SK-N-SH (cell line): ENCODE results near the gene AACS. TPM values are rescaled to one million over a fixed set of nuclear protein-coding genes. Genes with fewer than 3 reads are reported as not detected.

Experiments used
- CTCF ChIA-PET: fragments of 300-600, 350-600 bp; formaldehyde crosslinking; extraction: SDS; loops from one replicate; lab custom pipeline; 2021; lab: Yijun Ruan, JAX
- POLR2A ChIA-PET: fragments of 350-600 bp; sonication (Branson Sonifier 250); formaldehyde crosslinking; extraction: SDS; loops from one replicate; lab custom pipeline; 2020; ENCODE audit warnings: antibody characterized with exemption, inconsistent platforms; lab: Yijun Ruan, JAX
- DNase-seq: peaks from one replicate; pipeline ENCODE4 v3.0.0; 2012
- H2AFZ ChIP-seq: fragments of 200-600 bp; sonication (generic); 2 replicates; pipeline ENCODE4 v1.8.1; 2016; ENCODE audit warnings: antibody characterized with exemption, mild to moderate bottlenecking, low read depth
- H3F3A ChIP-seq: fragments of 200-600 bp; sonication (generic); replicated peaks from 2 replicates; pipeline ENCODE3; 2016; ENCODE audit warnings: antibody characterized with exemption, mild to moderate bottlenecking; ENCODE audit not compliant: insufficient read depth
- H3K27ac ChIP-seq, 2 experiments: fragments of 200-500 bp in 1 of 2; fragments of 200-600 bp in 1 of 2; sonication (Bioruptor generic) in 1 of 2; sonication (generic), shearing (Covaris generic) in 1 of 2; 2 replicates each; pipeline versions ENCODE4 v1.5.1 to v1.6.1; 2014 to 2016; ENCODE audit warnings: low read depth in 2 of 2, inconsistent platforms in 1 of 2, low read length in 1 of 2, mild to moderate bottlenecking in 1 of 2, mixed read lengths in 1 of 2
- H3K27me3 ChIP-seq: fragments of 200-600 bp; sonication (generic), shearing (Covaris generic); 2 replicates; pipeline ENCODE4 v1.6.1; 2016; ENCODE audit warnings: mixed run types; ENCODE audit not compliant: insufficient read depth
- H3K36me3 ChIP-seq, 2 experiments: fragments of 200-500 bp in 1 of 2; fragments of 200-600 bp in 1 of 2; sonication (Bioruptor generic) in 1 of 2; sonication (generic) in 1 of 2; replicated peaks in 1 of 2; 2 replicates each; pipeline versions ENCODE3 to v1.5.1; 2014 to 2016; ENCODE audit warnings: low read length in 1 of 2, mild to moderate bottlenecking in 1 of 2; ENCODE audit not compliant: insufficient read depth in 2 of 2, control insufficient read depth in 1 of 2
- H3K4me1 ChIP-seq, 2 experiments: fragments of 200-500 bp in 1 of 2; fragments of 200-600 bp in 1 of 2; sonication (Bioruptor generic) in 1 of 2; sonication (generic), shearing (Covaris generic) in 1 of 2; 2 replicates each; pipeline versions ENCODE4 v1.5.1 to v1.6.1; 2014 to 2016; ENCODE audit warnings: low read depth in 1 of 2, low read length in 1 of 2, mixed run types in 1 of 2; ENCODE audit not compliant: insufficient read depth in 2 of 2, control insufficient read depth in 1 of 2
- H3K4me2 ChIP-seq: fragments of 200-600 bp; sonication (generic), shearing (Covaris generic); 2 replicates; pipeline ENCODE4 v1.6.1; 2017; ENCODE audit warnings: mixed run types
- H3K4me3 ChIP-seq, 2 experiments: fragments of 200-500 bp in 1 of 2; fragments of 200-600 bp in 1 of 2; sonication (Bioruptor generic) in 1 of 2; sonication (generic), shearing (Covaris generic) in 1 of 2; 2 replicates each; pipeline versions ENCODE4 v1.5.1 to v1.8.1; 2014 to 2016; ENCODE audit warnings: low read depth in 2 of 2, inconsistent platforms in 1 of 2, low read length in 1 of 2, mild to moderate bottlenecking in 1 of 2, mixed read lengths in 1 of 2, moderate library complexity in 1 of 2
- H3K79me2 ChIP-seq: fragments of 200-600 bp; sonication (generic); 2 replicates; pipeline ENCODE4 v1.8.1; 2017; ENCODE audit warnings: mild to moderate bottlenecking; ENCODE audit not compliant: insufficient read depth
- H3K9ac ChIP-seq: fragments of 200-600 bp; sonication (generic); 2 replicates; pipeline ENCODE4 v1.6.1; 2017; ENCODE audit warnings: mixed run types
- H3K9me2 ChIP-seq: fragments of 200-600 bp; sonication (generic); 2 replicates; pipeline ENCODE4 v1.6.1; 2017; ENCODE audit warnings: mixed run types
- H3K9me3 ChIP-seq: fragments of 200-600 bp; sonication (generic); 2 replicates; pipeline ENCODE4 v1.6.1; 2017; ENCODE audit warnings: mixed run types, mild to moderate bottlenecking, moderate library complexity
- H4K20me1 ChIP-seq: fragments of 200-600 bp; sonication (generic); 2 replicates; pipeline ENCODE4 v1.6.1; 2017; ENCODE audit warnings: mild to moderate bottlenecking, mixed run types; ENCODE audit not compliant: insufficient read depth
- ELF1 ChIP-seq: IDR thresholded peaks from 2 replicates; pipeline ENCODE4 v1.4.0; 2012
- EP300 ChIP-seq, 2 experiments: IDR thresholded peaks; 2 replicates each; pipeline versions ENCODE4 v1.4.0 to v1.6.1; 2012; ENCODE audit warnings: borderline replicate concordance in 1 of 2, low read depth in 1 of 2, low read length in 1 of 2
- FOXJ3 ChIP-seq: sonication (generic); formaldehyde crosslinking; IDR thresholded peaks from 2 replicates; pipeline ENCODE4 v1.5.1; 2020; ENCODE audit warnings: mild to moderate bottlenecking, missing genetic modification reagents
- JUND ChIP-seq: IDR thresholded peaks from 2 replicates; pipeline ENCODE4 v1.4.0; 2012
- POLR2AphosphoS5 ChIP-seq: IDR thresholded peaks from 2 replicates; pipeline ENCODE4 v1.6.1; 2012; ENCODE audit warnings: low read depth, low read length
- SIN3A ChIP-seq: IDR thresholded peaks from 2 replicates; pipeline ENCODE4 v1.6.1; 2012; ENCODE audit warnings: low read depth, mild to moderate bottlenecking, low read length, moderate library complexity, borderline replicate concordance
- SMC3 ChIP-seq: IDR thresholded peaks from 2 replicates; pipeline ENCODE4 v1.6.1; 2012; ENCODE audit warnings: low read depth, low read length, improper control_type of control experiment
- YY1 ChIP-seq: IDR thresholded peaks from 2 replicates; pipeline ENCODE4 v1.4.0; 2012; ENCODE audit warnings: low read depth, mild to moderate bottlenecking
- WGBS: methylation state at CpG from one replicate; pipeline ENCODE4 v1.1.6; 2017; ENCODE audit warnings: low lambda C conversion rate; 5-methylcytosine and 5-hydroxymethylcytosine counted together
- polyA plus RNA-seq, 3 experiments: library from polyadenylated mRNA; depleted of rRNA; stranded (reverse); fragments of >200 nt; gene quantifications; 2 replicates each; pipeline ENCODE4 v1.2.3, GENCODE V29; 2012
- TF ChIP-seq, protein P1 (sequence below): IDR thresholded peaks from 2 replicates; pipeline ENCODE4 v1.6.1; 2012; ENCODE audit warnings: mild to moderate bottlenecking, low read depth, low read length, moderate library complexity
- TF ChIP-seq, protein P2 (sequence below): IDR thresholded peaks from 2 replicates; pipeline ENCODE4 v1.4.0; 2012; ENCODE audit warnings: low read depth, borderline replicate concordance

Gene AACS
- polyA plus RNA-seq, 1 of the 3 experiments (the other 2 are of a cell fraction) = 17.3 TPM

DNA sequence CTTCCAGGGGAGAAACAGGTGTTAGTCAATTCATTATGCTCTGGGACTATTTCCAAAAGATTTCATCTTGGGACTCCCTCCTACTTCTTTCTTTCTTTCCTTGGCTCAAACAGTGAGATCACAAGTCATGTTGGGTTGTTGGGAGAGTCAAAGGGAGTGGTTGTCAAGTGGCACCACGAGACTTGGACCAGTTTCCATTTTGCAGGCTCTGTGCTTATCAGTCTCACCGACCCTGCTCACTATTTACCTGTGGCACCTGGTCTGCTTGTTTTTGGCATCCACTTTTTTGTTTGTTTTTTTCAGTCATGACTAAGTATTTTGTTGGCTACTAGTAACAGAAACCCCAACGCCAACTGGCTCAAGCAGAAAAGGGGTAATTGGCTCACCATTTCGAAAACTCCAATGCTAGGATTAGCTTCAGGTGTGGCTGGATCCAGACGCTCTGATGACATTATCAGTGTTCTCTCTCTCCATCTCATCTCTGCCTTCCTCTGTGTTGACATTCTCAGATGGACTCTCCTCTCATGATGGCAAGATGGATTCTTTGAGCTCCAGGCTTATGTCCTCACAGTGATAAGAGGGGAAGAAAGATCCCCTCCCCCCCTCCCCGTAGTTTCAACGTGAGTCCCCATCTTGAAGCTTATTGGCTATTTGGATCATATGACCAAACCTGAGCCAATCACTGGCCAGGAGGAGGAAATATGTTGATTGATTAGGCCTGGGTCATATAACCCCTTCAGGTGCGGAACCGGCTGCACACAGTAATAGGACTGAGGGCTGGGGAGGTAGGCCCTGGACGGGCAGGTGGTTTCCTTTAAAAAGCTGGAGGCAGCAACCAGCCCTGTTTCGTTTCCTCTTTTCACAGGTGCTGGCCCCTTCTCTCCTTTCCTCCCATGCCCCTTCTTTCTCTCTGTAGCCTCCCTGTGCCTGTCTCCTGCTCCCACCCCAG is 84.2 kb downstream of the AACS start (continued):
- TF ChIP-seq, protein P1, sequence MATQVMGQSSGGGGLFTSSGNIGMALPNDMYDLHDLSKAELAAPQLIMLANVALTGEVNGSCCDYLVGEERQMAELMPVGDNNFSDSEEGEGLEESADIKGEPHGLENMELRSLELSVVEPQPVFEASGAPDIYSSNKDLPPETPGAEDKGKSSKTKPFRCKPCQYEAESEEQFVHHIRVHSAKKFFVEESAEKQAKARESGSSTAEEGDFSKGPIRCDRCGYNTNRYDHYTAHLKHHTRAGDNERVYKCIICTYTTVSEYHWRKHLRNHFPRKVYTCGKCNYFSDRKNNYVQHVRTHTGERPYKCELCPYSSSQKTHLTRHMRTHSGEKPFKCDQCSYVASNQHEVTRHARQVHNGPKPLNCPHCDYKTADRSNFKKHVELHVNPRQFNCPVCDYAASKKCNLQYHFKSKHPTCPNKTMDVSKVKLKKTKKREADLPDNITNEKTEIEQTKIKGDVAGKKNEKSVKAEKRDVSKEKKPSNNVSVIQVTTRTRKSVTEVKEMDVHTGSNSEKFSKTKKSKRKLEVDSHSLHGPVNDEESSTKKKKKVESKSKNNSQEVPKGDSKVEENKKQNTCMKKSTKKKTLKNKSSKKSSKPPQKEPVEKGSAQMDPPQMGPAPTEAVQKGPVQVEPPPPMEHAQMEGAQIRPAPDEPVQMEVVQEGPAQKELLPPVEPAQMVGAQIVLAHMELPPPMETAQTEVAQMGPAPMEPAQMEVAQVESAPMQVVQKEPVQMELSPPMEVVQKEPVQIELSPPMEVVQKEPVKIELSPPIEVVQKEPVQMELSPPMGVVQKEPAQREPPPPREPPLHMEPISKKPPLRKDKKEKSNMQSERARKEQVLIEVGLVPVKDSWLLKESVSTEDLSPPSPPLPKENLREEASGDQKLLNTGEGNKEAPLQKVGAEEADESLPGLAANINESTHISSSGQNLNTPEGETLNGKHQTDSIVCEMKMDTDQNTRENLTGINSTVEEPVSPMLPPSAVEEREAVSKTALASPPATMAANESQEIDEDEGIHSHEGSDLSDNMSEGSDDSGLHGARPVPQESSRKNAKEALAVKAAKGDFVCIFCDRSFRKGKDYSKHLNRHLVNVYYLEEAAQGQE = no peak
- TF ChIP-seq ELF1 = no peak
- no peak for TF ChIP-seq EP300 (IDR thresholded peaks at IDR 0.05; ENCODE audit: borderline replicate concordance in 1 of 2, low read depth in 1 of 2, low read length in 1 of 2)
- no peak for TF ChIP-seq SMC3

DNA sequence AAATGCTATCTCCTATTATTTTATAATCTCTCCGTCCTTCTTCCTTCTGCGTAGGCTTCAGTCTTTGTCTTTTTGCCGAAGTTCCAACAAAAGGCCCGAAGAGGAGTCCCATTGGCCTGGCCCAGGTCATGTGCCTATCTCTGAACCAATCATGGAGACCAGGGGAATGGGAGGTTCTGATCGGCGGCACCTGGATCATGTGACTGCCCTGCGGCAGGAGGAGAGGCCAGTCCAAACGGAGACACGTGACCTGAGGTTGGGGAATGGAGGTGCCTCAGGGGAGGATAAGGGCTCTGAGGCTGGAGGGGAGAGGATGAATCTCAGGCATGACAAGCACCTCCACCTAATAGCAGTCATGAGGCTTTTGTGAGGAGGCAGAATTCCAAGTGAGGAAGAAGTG is 86.0 kb downstream of the AACS start:
- H3K9ac ChIP-seq = no peak overlapping the region
- no peak overlapping the region for H2AFZ ChIP-seq
- H3K4me1 ChIP-seq = no peaks in the 10 kb centered on the region
- no peak overlapping the region for H3K4me3 ChIP-seq
- DNase-seq = no peak
- H3K27me3 ChIP-seq = no peaks in the 10 kb centered on the region
- no peaks in the 10 kb centered on the region for H3F3A ChIP-seq
- no peaks in the 10 kb centered on the region for H3K36me3 ChIP-seq
- H3K9me3 ChIP-seq = no peaks in the 10 kb centered on the region
- H3K79me2 ChIP-seq = no peaks in the 10 kb centered on the region
- TF ChIP-seq POLR2AphosphoS5 = no peak
- TF ChIP-seq, protein P2, sequence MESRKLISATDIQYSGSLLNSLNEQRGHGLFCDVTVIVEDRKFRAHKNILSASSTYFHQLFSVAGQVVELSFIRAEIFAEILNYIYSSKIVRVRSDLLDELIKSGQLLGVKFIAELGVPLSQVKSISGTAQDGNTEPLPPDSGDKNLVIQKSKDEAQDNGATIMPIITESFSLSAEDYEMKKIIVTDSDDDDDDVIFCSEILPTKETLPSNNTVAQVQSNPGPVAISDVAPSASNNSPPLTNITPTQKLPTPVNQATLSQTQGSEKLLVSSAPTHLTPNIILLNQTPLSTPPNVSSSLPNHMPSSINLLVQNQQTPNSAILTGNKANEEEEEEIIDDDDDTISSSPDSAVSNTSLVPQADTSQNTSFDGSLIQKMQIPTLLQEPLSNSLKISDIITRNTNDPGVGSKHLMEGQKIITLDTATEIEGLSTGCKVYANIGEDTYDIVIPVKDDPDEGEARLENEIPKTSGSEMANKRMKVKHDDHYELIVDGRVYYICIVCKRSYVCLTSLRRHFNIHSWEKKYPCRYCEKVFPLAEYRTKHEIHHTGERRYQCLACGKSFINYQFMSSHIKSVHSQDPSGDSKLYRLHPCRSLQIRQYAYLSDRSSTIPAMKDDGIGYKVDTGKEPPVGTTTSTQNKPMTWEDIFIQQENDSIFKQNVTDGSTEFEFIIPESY = no peak
- TF ChIP-seq JUND = no peak
- TF ChIP-seq FOXJ3 (CRISPR knock-in tag) = no peak
- no peak for TF ChIP-seq SIN3A
- TF ChIP-seq YY1 = no peak
- TF ChIP-seq EP300 (IDR thresholded peaks at IDR 0.05; ENCODE audit: borderline replicate concordance in 1 of 2, low read depth in 1 of 2, low read length in 1 of 2) = no peak
- ChIA-PET POLR2A (no interaction called here), CTCF (interaction anchor here (1.4 kb wide), 1 partner anchor 11 kb away, joined by 3 read pairs; no protein-coding TSS in a partner anchor)
- no peak overlapping the region for H3K4me2 ChIP-seq
- no peak overlapping the region for H3K27ac ChIP-seq
- H4K20me1 ChIP-seq = no peaks in the 10 kb centered on the region
- 78% methylated on average over 9 of the region's 9 CpGs for WGBS
- no peaks in the 10 kb centered on the region for H3K9me2 ChIP-seq
